Measurements from ENCODE around the gene SLC25A22.

The SLC25A22 gene

DNA sequence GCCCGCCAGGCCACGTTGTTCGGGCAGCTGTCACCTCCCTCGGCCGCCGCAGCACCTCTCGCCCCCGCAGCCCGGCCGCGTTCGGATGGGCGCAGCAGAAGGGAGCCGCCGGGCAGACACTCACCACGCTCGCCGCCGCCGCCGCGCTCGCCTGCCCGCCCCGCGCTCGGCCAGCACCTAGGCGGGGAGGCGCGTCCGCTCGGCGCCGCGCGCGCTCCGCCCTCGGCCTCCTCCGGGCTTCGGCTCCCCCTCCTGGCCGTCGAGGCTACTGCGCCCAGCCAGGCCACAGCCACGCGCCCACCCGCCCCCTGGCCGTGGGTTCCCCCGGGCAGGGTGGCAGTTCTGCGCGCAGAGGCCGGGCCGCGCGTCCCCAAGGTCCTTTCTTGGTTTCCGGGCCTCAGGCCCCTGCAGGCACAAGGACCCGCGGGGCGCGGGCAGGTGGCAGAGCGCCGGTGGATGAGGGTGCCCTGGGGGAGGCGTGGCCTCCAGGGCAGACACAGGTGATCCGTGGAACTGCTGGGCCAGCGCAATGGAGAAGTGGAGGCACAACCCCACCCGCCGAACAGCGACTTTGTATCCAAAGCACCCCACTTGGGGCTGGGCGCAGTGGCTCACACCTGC, at the start of gene SLC25A22:
Gene SLC25A22 (minus strand): TSS at position 189 of the 621 bp plus-strand sequence. CDS start 3,275 bp downstream, outside the sequence.
- in situ Hi-C loops (cut with HindIII; ENCODE audit: low sequenced_read_pairs), result no loop called here

DNA sequence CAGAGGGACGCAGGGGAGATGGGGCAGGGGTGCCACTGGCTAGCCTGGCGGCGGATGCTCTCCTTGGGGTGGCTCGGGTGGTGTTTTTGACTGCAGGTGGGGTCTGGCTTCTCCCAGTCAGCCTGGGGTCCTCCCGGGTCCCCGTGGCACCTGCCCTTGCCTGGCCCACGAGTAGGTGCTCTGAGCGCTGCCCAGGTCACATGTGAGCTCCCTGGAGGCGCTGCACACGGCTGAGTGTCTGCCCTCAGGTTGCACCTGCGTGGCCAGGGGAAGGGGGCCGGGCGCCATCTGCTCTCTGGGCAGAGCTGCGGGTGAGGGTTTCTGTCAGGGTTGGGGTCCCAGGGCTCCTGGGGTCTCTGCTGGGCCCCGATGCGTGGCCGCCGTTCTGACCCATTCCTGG, 49.8 kb upstream of the SLC25A22 start:
- H3K4me3 ChIP-seq (ENCODE audit: low read depth, low read length), result no peak overlapping the region
- DNase-seq (ENCODE audit: low read depth, low spot score), result no peak
- in situ Hi-C loops (cut with HindIII; ENCODE audit: low sequenced_read_pairs), result no loop called here
- TF ChIP-seq, protein P1, sequence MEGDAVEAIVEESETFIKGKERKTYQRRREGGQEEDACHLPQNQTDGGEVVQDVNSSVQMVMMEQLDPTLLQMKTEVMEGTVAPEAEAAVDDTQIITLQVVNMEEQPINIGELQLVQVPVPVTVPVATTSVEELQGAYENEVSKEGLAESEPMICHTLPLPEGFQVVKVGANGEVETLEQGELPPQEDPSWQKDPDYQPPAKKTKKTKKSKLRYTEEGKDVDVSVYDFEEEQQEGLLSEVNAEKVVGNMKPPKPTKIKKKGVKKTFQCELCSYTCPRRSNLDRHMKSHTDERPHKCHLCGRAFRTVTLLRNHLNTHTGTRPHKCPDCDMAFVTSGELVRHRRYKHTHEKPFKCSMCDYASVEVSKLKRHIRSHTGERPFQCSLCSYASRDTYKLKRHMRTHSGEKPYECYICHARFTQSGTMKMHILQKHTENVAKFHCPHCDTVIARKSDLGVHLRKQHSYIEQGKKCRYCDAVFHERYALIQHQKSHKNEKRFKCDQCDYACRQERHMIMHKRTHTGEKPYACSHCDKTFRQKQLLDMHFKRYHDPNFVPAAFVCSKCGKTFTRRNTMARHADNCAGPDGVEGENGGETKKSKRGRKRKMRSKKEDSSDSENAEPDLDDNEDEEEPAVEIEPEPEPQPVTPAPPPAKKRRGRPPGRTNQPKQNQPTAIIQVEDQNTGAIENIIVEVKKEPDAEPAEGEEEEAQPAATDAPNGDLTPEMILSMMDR (IDR thresholded peaks at IDR 0.05; ENCODE audit: low read depth, low read length), result no peak

More for the DNA sequence above, at the start of gene SLC25A22:
- peak; percentile 68 for DNase-seq (ENCODE audit: low read depth, low spot score)
- TF ChIP-seq, protein P1 (IDR thresholded peaks at IDR 0.05; ENCODE audit: low read depth, low read length), result peak; percentile 64
- H3K4me3 ChIP-seq (ENCODE audit: low read depth, low read length), result peak within 1 kb of the TSS; percentile 71

DNA sequence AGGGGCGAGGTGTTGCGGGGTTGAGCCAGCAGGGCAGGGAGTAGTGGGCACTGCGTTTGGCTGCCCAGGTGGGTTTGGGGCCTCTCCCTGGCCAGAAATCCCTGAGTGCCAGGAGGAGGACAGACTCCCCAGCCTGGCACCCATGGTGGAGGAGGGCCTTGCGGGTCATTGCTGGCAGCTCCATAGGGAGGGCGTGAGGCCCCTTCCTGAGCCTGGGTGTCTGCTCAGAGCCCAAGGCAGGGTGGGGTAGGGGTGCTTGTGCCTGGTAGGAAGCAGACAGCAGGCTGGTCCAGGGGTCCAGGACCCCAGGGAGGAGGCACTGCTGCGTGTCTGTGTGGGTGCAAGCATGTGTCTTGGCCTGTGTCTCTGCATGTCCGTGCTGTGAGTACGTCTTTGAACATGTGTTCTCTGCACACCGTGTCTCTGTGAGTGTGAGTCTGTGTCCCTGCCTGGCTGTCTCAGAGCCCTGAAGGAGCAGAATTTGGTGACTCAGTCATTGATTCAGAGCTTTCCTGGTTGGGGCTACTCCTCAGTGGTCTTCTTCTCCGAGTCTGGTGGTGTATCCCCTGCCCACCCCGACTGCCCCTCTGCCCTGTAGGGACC, 48.5 kb upstream of the SLC25A22 start:
- no peak overlapping the region for H3K4me3 ChIP-seq (ENCODE audit: low read depth, low read length)
- TF ChIP-seq, protein P1 (IDR thresholded peaks at IDR 0.05; ENCODE audit: low read depth, low read length), result no peak
- DNase-seq (ENCODE audit: low read depth, low spot score), result no peak
- in situ Hi-C loops (cut with HindIII; ENCODE audit: low sequenced_read_pairs), result no loop called here

DNA sequence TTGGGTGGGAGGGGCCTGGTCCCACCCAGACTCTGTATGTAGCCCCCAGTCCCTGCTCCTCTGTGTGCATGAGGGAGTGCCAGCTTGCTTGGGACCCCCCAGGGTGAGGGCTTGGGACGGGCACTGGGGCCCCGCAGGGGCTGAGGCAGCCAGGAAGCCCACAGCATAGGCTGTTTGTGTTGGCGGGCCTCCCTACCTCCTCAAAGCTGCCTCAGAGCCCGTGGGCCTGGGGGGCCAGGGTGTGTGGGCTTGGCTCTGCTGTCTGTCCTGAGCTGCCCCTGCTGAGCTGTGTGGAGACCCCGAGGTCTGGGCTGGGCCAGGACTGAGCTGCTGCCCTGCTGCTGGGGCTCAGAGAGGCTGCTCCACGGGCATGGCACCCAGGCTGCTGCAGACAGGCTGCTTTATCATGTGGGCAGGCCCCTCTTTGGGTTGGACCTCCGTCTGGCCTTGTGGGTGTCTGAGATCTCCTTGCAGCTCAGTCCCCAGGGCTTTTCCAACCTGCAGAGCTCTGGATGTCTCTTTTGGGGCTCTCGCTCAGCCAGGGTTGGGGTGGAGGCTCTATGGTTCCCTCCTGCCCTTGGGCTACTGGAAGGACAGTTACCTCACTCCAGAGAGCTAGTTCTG, 47.9 kb upstream of the SLC25A22 start:
- H3K4me3 ChIP-seq (ENCODE audit: low read depth, low read length), result no peak overlapping the region
- peak; percentile 65 for DNase-seq (ENCODE audit: low read depth, low spot score)

DNA sequence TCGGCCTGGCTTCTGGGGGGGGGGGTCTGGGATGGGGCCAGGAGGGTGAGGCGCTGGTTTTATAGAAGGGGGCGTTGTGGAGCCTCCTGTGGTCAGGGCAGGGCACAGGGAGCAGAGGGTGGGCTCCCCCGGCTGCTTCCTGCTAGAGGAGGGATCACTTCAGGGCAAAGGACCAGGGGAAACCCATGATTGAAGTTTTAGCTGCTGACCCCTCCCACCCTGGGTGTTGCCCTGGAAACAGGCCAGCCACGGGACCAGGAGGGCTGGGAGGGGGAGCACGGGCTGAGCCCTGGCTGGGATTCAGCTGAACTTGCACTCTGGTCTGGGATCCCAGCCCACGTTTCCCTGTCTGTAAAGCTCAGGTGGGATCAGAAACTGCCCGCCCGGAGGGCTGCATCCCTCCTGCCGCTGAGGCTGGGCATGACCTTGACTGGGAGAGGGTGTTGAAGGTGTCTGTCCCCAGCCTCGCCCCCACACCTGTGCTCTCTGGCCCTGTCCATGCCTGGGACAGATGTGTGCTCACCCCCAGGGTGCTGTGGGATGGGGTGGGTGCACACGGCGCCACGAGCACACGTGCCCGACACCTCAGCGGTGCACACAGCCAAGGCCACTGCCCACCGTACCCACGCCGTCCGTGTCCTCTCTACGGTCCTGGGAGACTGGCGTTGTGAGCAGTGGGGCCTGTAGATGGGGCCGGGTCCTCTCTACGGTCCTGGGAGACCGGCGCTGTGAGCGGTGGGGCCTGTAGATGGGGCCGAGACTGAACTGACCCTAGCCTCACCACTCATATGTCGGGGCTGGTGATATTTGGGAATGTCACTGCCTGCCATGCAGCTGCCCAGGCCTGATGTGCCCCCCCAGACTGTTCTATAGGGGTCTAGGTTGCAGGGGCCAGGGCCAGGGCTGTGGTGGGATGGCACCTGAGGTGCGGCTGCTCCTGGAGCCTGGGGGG, 46.9 kb upstream of the SLC25A22 start:
- in situ Hi-C loops (cut with HindIII; ENCODE audit: low sequenced_read_pairs), result no loop called here
- peak; percentile 92 for DNase-seq (ENCODE audit: low read depth, low spot score)
- peak overlapping the region; percentile 85 for H3K4me3 ChIP-seq (ENCODE audit: low read depth, low read length)
- TF ChIP-seq, protein P1 (IDR thresholded peaks at IDR 0.05; ENCODE audit: low read depth, low read length), result no peak

More for the DNA sequence above, 47.9 kb upstream of the SLC25A22 start:
- in situ Hi-C loops (cut with HindIII; ENCODE audit: low sequenced_read_pairs), result no loop called here
- TF ChIP-seq, protein P1 (IDR thresholded peaks at IDR 0.05; ENCODE audit: low read depth, low read length), result no peak
